Activated CD8-positive, alpha-beta T cell treated with anti-CD3 and anti-CD28 coated beads for 36 hours (primary cell): ENCODE results near the gene NPAS2. TPM values are rescaled to one million over a fixed set of nuclear protein-coding genes. Genes with fewer than 3 reads are reported as not detected.

Source experiments
- ATAC-seq: fragments of 200-7000 bp; cut with Tn5 transposase; one replicate; pipeline ENCODE4 v1.10.0; 2021; ENCODE audit warnings: mild to moderate bottlenecking, moderate library complexity
- CTCF ChIA-PET: fragments of 350-600 bp; sonication (Branson Sonifier 250); formaldehyde crosslinking; loops from one replicate; lab custom pipeline; 2021; ENCODE audit warnings: antibody characterized with exemption; lab: Charles Lee
- POLR2A ChIA-PET: fragments of 350-600 bp; sonication (Branson Sonifier 250); formaldehyde crosslinking; loops from one replicate; lab custom pipeline; 2021; ENCODE audit warnings: antibody characterized with exemption; lab: Charles Lee
- DNase-seq: peaks from one replicate; pipeline ENCODE4 v3.0.0-alpha.2; 2020
- H3K27ac Mint-ChIP-seq: one replicate; pipeline ENCODE4 v1.8.0; 2021; ENCODE audit warnings: mild to moderate bottlenecking, mixed read lengths
- H3K27me3 Mint-ChIP-seq: one replicate; pipeline ENCODE4 v1.8.0; 2021; ENCODE audit warnings: mixed read lengths
- H3K36me3 Mint-ChIP-seq: one replicate; pipeline ENCODE4 v1.8.0; 2021; ENCODE audit warnings: low read depth, mixed read lengths
- H3K4me1 Mint-ChIP-seq: one replicate; pipeline ENCODE4 v1.8.0; 2021; ENCODE audit warnings: low read depth, mixed read lengths
- H3K4me3 Mint-ChIP-seq: one replicate; pipeline ENCODE4 v1.8.0; 2021; ENCODE audit warnings: mild to moderate bottlenecking, moderate library complexity, mixed read lengths
- H3K9me3 Mint-ChIP-seq: one replicate; pipeline ENCODE4 v1.8.0; 2021; ENCODE audit warnings: mixed read lengths
- intact Hi-C: fragments of 100-400 bp; cut with micrococcal nuclease; formaldehyde crosslinking; loops from one replicate; pipeline ENCODE4 v1.10.0; 2022
- total RNA-seq, 2 experiments: library from RNA; stranded (reverse); gene quantifications; one replicate each; pipeline ENCODE4 v1.2.3, GENCODE V29; 2021
- TF ChIP-seq, protein P1 (sequence below): fragments of 200-600 bp; IDR thresholded peaks from one replicate; pipeline ENCODE4 v1.8.0; 2022; ENCODE audit warnings: antibody characterized with exemption, mild to moderate bottlenecking

Gene NPAS2
- total RNA-seq, 2 experiments from 2014 or later = 14.4 to 15.2 TPM

DNA sequence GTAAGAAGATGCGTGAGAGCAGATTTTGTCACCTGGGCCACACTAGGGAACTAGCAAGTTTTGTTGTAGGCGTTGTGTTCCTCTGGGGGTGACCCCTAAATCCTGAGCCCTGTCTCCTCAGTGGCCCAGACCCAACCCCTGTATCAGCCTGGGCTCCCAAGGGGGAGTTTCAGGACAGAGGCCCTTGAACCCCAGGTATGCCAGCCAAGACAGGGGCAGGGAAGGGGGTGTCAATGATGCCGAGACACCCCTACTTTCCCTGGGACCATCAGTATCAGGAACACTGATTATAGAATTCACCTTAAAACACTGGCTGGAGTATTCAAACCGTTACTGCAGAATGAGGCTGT, 143.1 kb downstream of the NPAS2 start:
- no peak for ATAC-seq

DNA sequence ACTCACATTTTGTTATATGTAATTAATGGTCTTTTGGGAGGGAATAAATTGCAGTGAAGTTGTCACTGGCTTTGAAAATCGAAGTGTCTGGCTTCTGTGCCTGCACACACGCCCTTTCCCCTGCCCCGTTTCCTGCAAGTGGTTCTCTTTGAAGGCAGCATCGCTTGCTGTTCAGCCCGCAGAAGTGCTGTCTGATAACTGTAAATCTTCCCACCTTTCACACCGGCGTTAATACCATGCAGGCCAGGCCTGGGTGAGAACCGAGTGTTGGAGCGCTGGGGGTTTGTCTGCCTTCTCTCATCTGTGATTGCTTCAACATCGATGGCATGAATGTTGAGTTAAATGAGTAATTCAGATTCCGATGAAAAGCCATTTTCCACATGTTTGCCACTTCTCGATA, 144.3 kb downstream of the NPAS2 start:
- H3K4me3 Mint-ChIP-seq = no peak overlapping the region
- intact Hi-C loops = no loop called here
- no peaks in the 10 kb centered on the region for H3K9me3 Mint-ChIP-seq
- POLR2A ChIA-PET = no interaction called here
- H3K27me3 Mint-ChIP-seq = no peaks in the 10 kb centered on the region
- H3K27ac Mint-ChIP-seq = no peak overlapping the region
- TF ChIP-seq, protein P1, sequence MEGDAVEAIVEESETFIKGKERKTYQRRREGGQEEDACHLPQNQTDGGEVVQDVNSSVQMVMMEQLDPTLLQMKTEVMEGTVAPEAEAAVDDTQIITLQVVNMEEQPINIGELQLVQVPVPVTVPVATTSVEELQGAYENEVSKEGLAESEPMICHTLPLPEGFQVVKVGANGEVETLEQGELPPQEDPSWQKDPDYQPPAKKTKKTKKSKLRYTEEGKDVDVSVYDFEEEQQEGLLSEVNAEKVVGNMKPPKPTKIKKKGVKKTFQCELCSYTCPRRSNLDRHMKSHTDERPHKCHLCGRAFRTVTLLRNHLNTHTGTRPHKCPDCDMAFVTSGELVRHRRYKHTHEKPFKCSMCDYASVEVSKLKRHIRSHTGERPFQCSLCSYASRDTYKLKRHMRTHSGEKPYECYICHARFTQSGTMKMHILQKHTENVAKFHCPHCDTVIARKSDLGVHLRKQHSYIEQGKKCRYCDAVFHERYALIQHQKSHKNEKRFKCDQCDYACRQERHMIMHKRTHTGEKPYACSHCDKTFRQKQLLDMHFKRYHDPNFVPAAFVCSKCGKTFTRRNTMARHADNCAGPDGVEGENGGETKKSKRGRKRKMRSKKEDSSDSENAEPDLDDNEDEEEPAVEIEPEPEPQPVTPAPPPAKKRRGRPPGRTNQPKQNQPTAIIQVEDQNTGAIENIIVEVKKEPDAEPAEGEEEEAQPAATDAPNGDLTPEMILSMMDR = no peak
- H3K36me3 Mint-ChIP-seq = no peaks in the 10 kb centered on the region
- peaks cover 8% of the 10 kb centered on the region for H3K4me1 Mint-ChIP-seq
- no peak for DNase-seq
- no peak for ATAC-seq
- CTCF ChIA-PET = interaction anchor here (0.8 kb wide), 1 partner anchor 354 kb away, joined by 3 read pairs; no protein-coding TSS in a partner anchor

More for the DNA sequence above, 143.1 kb downstream of the NPAS2 start:
- ChIA-PET POLR2A (no interaction called here), CTCF (no interaction called here)
- H3K9me3 Mint-ChIP-seq = no peaks in the 10 kb centered on the region
- H3K27ac Mint-ChIP-seq = no peak overlapping the region
- H3K36me3 Mint-ChIP-seq = no peaks in the 10 kb centered on the region
- TF ChIP-seq, protein P1 = no peak
- H3K4me1 Mint-ChIP-seq = peaks cover 8% of the 10 kb centered on the region
- H3K27me3 Mint-ChIP-seq = no peaks in the 10 kb centered on the region
- intact Hi-C loops = no loop called here
- no peak overlapping the region for H3K4me3 Mint-ChIP-seq
- no peak for DNase-seq

DNA sequence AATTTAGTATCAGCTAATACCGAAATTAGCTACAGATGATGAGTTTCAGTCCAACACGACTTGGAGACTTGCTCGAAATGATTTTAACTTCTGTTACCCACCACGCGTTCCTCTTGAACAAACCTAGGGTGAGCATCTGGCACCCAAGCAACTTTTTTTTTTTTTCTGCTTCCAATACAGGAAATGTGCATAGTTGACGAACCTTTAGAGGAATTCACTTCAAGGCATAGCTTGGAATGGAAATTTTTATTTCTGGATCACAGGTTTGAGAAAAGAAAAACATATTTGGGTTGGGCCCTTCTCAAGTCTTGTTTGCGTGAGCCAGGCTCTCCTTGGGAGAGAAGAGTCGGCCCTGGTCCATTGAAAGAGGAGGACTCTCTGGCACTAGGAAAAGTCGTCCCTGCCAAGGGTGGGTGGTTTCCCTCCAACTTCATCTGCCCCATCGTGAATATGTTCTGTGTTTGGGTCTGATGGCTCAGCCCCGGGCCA, 144.8 kb downstream of the NPAS2 start:
- ChIA-PET CTCF (interaction anchor here (0.8 kb wide), 1 partner anchor 354 kb away, joined by 3 read pairs; no protein-coding TSS in a partner anchor), POLR2A (no interaction called here)
- Mint-ChIP-seq H3K4me3 (no peak overlapping the region), H3K27ac (no peak overlapping the region), H3K27me3 (no peaks in the 10 kb centered on the region), H3K36me3 (no peaks in the 10 kb centered on the region), H3K9me3 (no peaks in the 10 kb centered on the region), H3K4me1 (peaks cover 8% of the 10 kb centered on the region)
- intact Hi-C loops = no loop called here
- no peak for ATAC-seq
- TF ChIP-seq, protein P1 = no peak
- no peak for DNase-seq

DNA sequence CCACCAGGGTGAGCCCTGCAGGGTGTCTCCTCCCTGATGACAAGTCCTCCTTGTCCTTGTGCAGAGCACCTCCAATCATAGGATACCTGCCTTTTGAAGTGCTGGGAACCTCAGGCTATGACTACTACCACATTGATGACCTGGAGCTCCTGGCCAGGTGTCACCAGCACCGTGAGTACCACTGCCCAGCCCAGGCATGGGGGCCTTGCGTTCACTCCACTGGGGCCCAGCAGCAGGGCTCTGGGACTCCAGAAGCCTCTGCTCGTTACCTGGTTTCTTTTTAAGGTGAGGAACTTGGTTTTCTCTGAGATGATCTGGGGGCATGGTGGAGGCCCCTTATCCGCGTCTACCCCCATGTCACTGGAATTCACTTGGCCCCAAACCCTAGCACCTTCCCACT, 145.7 kb downstream of the NPAS2 start:
- Mint-ChIP-seq H3K27ac (no peak overlapping the region), H3K27me3 (no peaks in the 10 kb centered on the region), H3K9me3 (no peaks in the 10 kb centered on the region), H3K4me3 (no peak overlapping the region), H3K36me3 (no peaks in the 10 kb centered on the region), H3K4me1 (peaks cover 8% of the 10 kb centered on the region)
- DNase-seq (no peak), ATAC-seq (no peak)
- TF ChIP-seq, protein P1 = no peak
- POLR2A ChIA-PET = interaction anchor here (0.7 kb wide), 1 partner anchor 237 kb away, joined by 3 read pairs; no protein-coding TSS in a partner anchor
- intact Hi-C loops = no loop called here
- CTCF ChIA-PET = no interaction called here

DNA sequence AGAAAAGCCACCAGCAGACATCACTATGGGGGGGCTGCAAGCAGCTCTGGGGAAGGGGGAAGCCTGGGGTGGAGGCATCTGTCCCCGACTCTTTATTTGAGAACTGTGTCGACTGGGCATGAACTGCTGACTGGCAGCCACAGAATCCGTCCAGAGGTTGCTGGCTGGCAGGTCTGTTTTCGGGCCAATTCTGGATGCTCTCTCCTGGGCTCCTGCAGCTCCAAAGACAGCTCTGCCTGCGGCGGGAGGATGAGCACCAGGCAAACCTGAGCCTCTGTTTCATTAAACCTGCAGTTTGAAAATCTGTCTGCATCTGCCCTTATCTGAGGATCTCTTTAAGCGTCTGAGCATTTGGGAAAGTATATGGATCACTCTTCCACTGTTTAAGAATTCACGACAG, 147.8 kb downstream of the NPAS2 start:
- Mint-ChIP-seq H3K4me3 (no peak overlapping the region), H3K36me3 (peaks cover 2% of the 10 kb centered on the region), H3K27ac (no peak overlapping the region), H3K4me1 (peaks cover 8% of the 10 kb centered on the region), H3K9me3 (no peaks in the 10 kb centered on the region), H3K27me3 (no peaks in the 10 kb centered on the region)
- DNase-seq (no peak), ATAC-seq (no peak)
- ChIA-PET CTCF (no interaction called here), POLR2A (interaction anchor here (0.6 kb wide), 1 partner anchor 1537 kb away, joined by 3 read pairs; no protein-coding TSS in a partner anchor)
- TF ChIP-seq, protein P1 = no peak
- intact Hi-C loops = no loop called here
